NCI-H82 treated with DMSO at 0.1 percent for 48 hours (cell line): ENCODE results near the gene CASP5.
"Not testable (repeated sequence)": the region's sequence is repeated elsewhere in the genome, so short reads cannot be mapped to it uniquely, and the experiment has no call there.

ENCODE experiments used
- DNase-seq: peaks from one replicate; lab custom pipeline; 2025; ENCODE audit not compliant: unreplicated experiment; lab: John Stamatoyannopoulos, UW

The CASP5 gene

DNA sequence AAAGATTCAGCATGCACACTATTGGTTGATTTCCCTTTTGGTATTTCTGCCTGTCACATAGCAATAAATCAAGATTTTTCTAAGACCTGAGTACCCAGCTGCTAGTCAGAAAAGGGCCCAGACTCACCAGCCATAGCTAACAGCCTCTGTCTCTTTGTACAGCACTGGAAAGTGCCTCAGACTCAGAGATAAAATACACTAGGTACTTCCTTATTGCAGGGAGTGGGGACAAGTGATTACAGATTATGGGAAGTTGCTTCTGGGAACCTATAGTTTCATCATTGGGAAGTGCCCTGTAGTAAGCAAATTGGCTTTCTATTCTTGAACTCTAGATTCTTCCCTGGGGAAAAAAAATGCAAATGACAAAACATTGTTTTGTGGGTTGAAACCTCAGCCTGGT lies at the start of gene CASP5:
Gene CASP5 (minus strand): TSS at position 166 of the 400 bp plus-strand sequence. CDS start 32 bp downstream, at position 134.
- DNase-seq: no peak

DNA sequence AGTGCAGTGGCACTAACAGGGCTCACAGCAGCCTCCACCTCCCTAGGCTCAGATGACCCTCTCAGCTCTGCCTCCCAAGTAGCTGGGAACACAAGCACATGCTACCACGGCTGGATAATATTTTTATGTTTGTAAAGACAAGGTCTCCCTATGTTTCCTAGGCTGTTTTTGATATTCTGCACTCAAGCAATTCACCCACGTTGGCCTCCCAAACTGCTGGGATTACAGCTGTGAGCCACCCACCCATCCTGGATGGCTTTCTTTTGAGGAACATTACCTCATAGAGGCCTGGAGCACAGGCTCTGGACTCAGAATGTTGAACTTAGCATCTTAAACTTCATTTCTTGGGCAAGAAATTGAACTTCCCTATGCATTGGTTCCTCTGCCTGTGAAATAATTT lies 49.1 kb upstream of the CASP5 start:
- DNase-seq: not testable (repeated sequence)

DNA sequence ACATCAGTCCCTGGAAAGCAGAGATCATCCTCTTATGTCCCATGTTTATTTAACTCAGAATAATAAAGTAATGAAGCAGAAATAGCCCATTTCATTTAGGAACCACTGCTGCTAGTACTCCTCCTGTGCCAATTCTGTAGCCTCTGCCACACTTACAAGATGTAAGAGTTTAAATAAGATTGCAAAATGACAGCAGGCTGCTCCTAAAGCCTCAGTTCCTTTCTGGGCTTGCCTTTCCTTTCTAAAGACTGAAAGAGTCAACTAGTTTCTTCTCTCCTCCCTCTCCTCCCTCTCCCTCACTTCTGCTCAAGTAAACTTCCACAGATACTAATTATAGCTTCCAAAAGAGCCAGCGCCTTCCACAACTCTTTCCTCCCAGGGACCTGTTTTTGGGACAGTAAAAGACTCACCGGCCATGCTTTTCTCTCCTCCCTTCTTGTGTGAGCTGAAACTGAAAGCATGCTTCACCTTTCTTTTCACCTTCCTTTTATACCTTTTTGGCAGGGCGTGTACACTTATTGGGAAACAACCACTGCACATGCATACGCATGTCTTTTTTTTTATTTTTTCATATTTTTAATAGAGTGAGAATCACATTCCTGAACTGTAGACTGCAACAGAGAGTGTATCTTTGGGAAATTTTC lies 48.2 kb upstream of the CASP5 start:
- DNase-seq: no peak

DNA sequence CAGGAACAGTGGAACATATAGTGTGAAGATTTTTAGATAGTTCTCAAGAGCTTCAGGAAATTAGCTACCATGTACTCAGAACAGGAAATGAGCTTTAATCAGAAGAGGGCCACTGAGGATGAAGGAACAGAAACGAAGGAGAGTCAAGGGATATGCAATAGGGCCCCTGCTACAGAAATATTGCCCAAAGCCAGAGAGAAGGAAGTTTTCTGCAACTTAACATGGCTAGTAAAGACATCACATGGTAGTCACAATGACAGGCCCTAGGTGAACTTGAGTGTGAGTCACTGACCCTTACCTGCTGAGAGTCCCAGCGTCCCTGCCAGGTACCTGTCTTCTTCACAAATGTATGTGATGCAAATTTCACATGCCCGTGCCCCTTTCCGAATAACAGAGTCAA lies 47.3 kb upstream of the CASP5 start:
- no peak for DNase-seq

DNA sequence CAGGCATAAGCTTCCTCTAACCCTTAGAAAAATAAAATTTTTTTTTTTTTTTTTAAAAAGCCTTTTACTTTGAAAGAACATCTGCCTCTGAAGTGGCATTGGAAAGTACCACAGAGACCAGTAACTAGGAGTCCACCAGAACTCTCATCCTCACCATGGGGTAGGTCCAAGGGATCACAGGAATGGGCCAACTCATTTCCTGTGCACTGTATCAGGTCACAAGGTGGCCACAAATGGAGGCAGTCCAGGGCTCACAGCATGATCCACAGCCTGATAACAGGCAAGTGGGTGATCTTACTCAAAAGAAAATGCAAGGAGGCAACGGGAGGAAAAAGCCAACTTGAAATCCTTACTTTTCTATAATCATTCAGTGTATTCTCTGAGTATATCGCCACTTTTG lies 46.8 kb upstream of the CASP5 start:
- DNase-seq: not testable (repeated sequence)

DNA sequence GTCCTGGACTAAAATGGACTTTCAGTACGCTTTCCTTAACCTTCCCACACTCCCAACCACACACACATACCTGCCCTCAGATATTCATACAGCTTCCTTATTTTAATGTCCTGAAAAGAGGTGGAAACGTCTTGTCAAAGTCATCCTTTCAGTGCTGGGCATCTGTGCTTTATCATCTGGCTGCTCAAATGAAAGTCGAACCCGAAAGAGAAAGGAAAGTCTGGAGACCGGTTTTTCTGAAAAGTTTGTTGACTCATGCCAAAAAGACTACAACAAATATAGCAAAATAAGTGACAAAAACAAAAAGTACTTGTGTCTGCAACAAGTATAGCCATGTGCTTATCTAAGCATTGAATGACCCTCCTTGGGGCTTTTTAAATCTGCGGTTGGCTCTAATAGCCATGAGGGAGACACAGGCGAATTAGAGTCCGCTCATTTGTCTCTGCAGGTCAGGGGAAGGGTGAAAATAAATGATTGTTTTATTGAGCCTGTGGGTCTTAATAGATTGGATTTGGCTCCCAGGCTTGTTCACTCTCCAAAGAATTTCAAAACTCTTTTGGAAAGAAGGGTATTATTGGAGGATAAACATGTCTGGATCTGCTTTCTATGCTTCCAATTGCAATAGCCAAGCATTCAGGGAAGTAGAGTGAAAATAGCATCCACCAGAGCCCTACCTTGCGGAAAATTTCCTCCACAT lies 40.4 kb upstream of the CASP5 start:
- DNase-seq: not testable (repeated sequence)

DNA sequence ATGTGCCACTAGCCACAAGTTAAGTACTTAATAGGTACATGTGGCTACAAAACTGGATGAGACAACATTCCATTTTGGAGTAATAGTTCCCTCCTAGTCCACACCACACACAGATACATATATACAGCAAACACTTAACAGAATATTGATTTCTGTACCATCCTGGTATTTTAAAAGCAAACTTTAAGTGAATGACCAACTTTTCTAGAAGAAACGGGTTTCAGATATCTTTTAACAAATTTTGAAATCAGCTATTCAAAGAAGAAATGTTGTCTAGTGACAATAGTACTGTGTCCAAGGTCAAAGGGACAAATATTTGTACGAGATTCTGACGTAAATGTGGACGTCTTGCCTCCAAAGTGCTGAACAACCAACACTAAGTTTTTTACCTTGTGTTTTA lies 34.5 kb upstream of the CASP5 start:
- DNase-seq: no peak

DNA sequence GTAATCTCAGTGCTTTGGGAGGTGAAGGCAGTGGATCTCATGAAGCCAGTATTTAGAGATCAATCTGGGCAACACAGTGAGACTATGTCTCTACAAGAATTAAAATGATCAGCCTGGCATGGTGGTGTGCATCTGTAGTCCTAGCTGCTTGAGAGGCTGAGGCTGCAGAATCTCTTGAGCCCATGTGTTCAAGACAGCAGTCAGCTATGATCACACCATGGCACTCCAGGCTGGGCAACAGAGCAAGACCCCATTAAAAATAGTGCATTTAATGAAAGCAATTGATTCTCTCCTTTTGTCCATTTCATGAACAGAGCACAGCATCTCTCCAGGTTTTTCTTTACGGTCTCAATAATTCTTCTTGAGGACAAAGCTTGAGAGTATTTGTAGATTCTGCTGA lies 33.5 kb upstream of the CASP5 start:
- DNase-seq: no peak

DNA sequence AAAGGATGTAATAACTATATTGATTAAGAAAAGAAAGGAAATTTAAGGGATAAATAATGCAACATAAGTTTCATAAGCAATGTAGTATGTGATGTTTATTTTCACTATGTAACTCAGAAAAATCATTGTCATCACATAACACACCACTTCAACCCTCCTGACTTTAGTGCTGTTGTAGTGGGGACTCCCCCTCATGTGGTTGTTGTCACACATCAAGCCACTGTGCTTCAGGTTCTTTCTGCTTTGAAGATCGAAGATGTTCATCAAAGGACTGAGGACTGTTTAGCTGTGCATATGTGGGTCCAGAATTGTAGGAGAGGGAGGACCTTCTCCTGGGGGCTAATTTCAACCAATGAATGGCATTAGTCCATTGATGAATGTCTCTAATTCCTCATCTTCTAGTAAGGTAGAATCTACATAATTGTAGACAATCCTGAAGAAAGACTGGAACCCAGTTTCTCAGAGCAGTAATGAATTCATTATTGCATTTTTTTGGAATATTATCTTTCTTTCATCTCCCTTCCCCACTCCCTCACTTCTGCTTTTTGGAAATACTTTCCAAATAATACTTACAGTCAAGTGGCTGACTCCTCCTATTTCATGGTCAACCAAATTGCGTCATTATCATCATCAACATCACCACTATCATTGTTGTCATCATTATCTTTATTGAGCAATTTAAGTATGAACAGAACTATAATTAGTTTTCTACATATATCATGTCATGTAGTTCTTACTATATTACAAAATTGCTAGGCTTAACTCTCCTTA lies 31.9 kb upstream of the CASP5 start:
- DNase-seq: no peak

DNA sequence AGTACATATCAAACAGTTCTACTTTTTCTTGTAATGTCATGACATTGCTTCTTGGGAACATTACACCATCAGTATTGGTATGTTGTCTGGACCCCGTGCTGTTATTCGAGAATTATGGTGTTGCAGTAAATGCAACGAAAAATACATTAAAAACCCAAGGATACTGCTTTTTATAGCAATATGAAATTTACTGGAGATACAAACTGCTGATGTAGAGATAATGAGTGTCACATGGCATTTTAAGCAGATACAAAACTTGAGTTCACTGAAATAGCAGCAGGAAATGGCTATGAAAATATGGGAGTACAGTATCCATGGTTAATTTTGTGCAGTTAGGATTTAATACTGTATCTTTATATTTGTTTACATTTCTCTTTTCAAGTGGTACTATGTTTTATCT lies 29.5 kb upstream of the CASP5 start:
- no peak for DNase-seq

DNA sequence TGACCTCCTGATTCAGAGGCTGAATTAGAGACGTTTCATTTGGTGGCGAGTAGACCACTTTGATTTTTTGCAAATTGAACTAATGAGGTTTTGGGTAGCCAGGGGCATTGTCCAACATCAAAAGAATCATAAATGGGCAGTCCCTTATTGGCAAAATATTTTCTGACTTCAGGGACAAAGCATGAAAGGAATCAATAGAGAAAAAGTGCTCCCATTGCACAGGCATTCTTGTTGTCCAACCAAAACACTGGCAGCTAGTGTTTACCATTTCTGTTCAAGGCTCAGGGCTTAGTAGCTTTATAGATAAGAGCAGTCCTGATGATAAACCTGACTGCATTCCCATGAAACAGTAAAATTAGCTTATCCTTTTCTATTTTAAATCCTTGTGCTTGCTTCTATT lies 28.6 kb upstream of the CASP5 start:
- no peak for DNase-seq

DNA sequence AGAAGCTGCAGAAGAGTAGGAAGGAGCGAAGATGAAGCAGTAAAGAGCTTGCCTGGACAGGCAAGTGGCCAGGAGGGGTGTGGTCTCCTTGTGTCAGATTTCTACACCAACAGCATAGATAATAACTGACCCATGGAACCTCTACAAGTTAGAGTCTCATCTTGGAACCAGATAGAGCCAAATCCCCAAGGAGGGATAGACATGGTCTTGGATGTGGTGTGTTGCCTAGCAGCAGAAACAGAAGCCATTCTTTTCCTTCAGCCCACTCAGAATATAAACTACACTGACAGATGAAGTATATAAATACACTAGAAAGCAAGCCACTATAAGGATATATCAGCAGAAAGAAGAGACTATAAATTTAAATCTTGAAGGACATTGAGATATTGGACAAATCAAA lies 26.5 kb upstream of the CASP5 start:
- DNase-seq: no peak

DNA sequence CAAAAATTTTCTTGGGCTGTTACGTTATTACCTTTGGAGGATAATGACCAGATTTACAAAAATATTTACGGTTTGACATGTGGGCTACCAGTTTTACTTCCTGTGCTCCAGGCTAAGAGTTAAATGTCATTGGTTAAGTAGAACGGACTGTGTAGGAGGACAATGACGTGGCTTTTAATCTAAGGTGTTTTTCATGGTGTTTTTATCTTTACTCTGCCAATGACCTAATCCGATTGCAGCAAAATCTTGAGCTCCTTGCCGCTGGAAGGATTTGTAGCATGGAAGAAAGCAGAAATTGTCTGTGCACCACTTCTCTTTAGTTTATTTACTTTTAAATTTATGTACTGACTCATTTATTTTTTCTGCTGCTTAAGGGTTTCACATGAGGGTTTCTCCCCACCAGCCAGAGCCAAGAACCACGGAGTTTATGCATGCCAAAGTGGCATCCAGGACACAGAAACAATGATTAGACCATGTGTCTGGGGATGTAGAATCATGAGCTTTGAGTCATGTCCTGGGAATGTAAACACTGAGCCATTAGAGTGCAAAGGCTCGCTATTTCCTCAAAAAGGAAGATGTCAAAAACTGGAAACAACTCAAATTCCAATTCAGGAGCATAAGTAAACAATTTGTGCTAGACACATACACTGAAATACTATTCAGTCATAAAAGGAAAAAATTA lies 24.1 kb upstream of the CASP5 start:
- no peak for DNase-seq

DNA sequence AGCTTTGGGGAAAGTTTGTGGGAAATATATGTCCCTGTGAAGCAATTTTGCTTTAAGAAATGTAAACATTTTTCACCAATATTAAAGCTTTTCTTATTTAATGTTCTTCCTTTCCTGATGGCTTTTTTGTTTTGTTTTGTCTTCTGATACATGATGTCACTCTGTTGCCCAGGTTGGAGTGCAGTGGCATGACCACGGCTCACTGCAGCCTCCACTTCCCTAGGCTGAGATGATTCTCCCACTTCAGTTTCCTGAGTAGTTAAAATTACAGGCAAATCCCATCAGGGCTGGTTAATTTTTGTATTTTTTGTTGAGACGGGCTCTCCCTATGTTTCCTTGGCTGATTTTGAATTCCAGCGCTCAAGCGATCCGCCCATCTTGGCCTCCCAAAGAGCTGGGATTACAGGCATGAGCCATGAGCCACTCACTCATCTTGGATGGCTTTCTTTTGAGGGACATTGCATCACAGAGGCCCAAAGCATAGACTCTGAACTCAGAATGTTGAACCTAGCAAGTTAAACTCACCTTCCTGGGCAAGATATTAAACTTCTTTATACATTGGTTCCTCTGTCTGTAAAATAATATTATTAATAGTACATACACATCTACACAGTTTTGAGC lies 22.8 kb upstream of the CASP5 start:
- DNase-seq: no peak

DNA sequence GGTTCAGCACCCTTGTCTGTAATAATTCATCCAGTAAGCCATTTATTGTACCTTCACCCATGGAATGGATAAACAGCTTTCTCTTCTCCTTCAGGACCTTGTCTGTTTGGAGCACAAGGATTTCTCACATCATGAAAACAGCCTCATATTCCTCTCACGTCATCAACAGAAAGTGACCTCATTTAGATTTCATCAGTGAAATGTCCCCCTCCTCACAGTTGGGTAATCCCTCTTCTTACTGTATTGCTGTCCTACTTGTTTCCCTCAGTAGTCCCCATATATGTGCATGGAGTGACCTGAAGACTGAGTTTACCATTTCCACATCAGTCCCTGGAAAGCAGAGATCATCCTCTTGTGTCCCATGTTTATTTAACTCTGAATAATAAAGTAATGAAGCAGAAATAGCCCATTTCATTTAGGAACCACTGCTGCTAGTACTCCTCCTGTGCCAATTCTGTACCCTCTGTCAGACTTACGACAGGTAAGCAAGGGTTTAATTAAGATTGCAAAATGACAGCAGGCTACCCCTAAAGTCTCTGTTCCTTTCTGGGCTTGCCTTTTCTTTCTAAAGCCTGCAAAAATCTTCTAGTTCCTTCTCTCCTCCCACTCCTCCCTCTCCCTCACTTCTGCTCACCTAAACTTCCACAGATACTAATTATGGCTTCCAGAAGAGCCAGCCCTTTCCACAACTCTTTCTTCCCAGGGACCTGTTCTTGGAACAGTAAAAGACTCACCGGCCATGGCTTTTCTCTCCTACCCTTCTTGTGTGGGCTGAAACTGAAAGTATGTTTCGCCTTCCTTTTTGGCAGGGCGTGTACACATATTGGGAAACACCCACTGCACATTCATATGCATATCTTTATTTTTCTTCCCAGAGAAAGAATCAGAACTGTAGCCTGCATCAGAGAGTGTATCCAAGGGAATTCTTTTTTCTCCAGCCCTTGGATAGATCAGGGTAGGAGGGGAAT lies 21.9 kb upstream of the CASP5 start, which contains the start of gene CARD16:
Gene CARD16 (minus strand): TSS at position 779 of the 968 bp plus-strand sequence. CDS start 38 bp downstream, at position 741.
- not testable (repeated sequence) for DNase-seq

DNA sequence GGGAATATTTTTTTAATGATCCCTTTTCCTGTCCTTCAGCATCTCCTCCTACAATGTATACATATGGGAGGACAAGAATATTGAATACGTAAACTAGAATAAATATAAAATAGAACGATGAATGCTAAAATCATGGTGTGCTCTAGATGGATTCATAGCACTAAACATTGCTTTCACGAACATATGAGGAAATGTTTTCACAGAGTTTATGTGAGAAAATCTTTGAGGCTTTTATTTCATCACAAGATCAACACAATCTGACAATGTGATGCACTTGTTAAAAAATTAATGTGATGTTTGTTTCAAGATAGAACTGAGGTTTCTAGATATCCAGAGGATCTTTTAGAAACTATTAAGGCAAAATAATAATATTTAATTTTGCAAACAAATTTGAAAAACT lies 19.2 kb upstream of the CASP5 start:
- DNase-seq: no peak

DNA sequence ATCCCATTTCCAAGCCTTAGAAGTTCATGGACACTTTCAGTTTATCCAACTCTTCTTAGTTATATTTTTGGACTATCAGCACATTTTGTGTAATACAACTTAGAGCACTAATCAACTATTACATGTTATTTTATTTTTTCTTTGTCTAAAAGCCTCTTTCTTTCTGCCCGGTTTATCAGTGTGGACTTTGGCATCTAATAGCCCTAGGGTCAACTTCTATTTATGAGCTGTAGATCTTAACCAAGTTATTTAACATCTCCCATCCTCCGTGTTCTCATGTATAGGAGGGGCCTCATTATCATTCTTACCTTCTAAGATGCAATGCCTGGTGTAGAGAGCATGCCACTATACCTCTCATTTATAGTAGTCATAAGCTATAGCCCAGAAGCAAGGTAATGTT lies 17.7 kb upstream of the CASP5 start:
- no peak for DNase-seq

DNA sequence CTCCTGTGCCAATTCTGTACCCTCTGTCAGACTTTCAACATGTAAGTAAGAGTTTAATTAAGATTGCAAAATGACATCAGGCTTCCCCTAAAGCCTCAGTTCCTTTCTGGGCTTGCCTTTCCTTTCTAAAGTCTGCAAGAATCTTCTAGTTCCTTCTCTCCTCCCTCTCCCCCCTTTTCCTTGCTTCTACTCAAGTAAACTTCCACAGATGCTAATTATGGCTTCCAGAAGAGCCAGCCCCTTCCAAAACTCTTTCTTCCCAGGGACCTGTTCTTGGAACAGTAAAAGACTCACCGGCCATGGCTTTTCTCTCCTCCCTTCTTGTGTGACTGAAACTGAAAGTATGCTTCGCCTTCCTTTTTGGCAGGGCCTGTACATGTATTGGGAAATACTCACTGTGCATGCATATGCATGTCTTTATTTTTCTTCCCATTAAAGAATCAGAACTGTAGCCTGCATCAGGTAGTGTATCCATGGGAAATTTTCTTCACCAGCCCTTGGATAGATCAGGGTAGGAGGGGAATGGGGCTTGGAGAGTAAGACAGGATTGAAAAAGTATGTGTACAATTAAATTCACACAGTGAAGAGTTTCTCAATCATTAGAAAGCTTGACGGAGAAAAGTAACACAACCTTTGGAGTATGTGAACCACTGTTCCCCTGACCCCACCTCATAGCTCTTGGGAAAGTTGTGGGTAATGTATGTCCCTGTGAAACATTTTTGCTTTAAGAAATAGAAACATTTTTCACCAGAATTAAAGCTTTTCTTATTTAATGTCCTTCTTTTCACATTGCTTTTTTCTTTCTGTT lies 12.0 kb upstream of the CASP5 start, which contains the start of gene CASP1:
Gene CASP1 (minus strand): TSS at position 332 of the 808 bp plus-strand sequence. CDS start 31 bp downstream, at position 301.
- DNase-seq: no peak

DNA sequence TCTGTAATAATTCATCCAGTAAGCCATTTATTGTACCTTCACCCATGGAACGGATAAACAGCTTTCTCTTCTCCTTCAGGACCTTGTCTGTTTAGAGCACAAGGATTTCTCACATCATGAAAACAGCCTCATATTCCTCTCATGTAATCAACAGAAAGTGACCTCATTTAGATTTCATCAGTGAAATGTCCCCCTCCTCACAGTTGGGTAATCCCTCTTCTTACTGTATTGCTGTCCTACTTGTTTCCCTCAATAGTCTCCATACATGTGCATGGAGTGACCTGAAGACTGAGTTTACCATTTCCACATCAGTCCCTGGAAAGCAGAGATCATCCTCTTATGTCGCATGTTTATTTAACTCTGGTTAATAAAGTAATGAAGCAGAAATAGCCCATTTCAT lies 11.4 kb upstream of the CASP5 start:
- not testable (repeated sequence) for DNase-seq
